ENCODE data around the gene GPR107.
A peak's percentile ranks its signal among the peaks of the same experiment; 100 is the strongest.

The GPR107 gene

GRCh38 chr9:130058887-130059286 is 5.2 kb downstream of the GPR107 start:
- DNase-seq = no peak

DNA sequence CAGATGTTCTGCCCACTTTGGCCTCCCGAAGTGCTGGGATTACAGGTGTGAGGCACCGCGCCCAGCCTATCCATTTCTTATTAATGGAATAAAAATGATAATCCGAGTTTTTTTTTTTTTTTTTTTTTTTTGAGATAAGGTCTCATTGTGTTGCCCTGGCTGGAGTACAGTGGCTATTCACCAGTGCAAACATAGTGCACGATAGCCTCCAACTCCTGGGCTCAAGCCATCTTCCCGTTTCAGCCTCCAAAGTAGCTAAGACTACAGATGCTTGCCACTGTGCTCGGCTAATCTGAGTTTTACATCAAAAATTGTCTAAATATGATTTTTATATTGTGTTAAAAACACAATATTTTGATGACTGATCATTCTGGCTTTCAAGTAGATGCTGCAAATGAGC is 6.6 kb downstream of the GPR107 start:
- no peak for DNase-seq

- no peak for DNase-seq
These were observed 9.0 kb downstream of the GPR107 start for GRCh38 chr9:130062750-130063149.

GRCh38 chr9:130064621-130065020 is 10.9 kb downstream of the GPR107 start:
- DNase-seq = peak; percentile 64

DNA sequence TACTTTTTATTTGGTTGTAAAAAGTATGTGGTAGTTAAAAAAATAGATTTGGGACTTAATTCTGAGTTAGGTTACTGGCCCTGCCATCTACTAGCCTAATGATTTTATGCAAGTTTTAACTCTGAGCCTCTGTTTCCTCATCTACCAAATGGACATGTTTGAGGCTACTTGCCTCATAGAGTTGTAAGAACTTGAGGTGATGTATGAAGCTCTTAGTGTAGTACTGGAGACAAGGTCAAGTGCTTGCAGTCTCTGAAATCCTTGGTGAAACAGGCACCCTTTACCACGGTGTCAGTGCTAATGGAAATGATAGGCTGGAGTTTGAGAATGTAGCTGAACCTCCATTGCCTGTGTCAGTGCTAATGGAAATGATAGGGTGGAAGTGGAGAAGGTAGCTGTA is 15.3 kb downstream of the GPR107 start:
- DNase-seq = no peak

- no peak for DNase-seq
These were observed 19.0 kb downstream of the GPR107 start for GRCh38 chr9:130072515-130073235.

GRCh38 chr9:130073373-130073772 is 19.7 kb downstream of the GPR107 start:
- peak; percentile 68 for DNase-seq

- DNase-seq = no peak
These were observed 24.8 kb downstream of the GPR107 start for GRCh38 chr9:130078547-130078946.

GRCh38 chr9:130084337-130084736 is 30.6 kb downstream of the GPR107 start:
- no peak for DNase-seq

GRCh38 chr9:130088051-130088450 is 34.3 kb downstream of the GPR107 start:
- DNase-seq = peak; percentile 74

- no peak for DNase-seq
These were observed 35.4 kb downstream of the GPR107 start for GRCh38 chr9:130089141-130089540.

GRCh38 chr9:130090915-130091314 is 37.2 kb downstream of the GPR107 start:
- no peak for DNase-seq

DNA sequence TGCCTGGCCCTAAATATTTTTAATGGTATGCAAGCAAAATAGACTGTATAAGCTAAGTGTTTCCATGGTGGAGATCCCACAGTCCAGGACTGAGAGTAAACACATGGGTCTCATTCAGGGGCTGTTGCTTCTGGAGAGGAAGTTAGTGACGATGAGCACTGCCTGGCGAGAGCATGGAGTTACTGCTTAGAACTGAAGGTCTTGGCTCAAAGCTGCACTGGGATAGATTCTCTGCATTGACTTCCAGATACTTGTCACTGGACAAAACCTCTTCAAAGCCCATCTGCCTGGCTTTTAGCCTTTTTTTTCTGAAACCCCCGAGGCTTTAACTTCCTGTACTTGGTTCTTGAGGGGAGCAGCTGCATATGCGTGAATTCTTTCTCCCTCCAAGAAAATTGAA is 39.2 kb downstream of the GPR107 start:
- no peak for DNase-seq

GRCh38 chr9:130095872-130096271 is 42.2 kb downstream of the GPR107 start:
- no peak for DNase-seq

- DNase-seq = no peak
These were observed 47.0 kb downstream of the GPR107 start for GRCh38 chr9:130100681-130101080.

DNA sequence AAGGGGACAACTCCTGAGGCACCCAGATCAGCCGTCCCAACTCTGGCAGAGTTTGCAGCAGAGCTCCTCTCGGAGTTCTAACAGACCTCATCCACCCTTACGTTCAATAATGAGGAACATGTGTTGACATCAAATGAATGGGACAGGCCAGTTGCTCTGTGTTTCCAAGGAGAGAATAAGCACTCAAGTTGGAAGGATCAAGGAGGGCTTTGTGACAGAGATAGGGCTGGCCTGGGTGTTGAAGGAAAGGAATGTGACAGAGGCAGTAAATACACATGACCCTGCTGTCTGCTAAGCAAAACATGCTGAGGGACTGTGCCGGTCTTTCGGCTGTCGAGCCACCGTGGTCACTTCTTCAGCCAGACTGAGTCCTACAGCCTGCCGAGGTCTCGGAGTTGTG is 48.2 kb downstream of the GPR107 start:
- DNase-seq = peak; percentile 70

DNA sequence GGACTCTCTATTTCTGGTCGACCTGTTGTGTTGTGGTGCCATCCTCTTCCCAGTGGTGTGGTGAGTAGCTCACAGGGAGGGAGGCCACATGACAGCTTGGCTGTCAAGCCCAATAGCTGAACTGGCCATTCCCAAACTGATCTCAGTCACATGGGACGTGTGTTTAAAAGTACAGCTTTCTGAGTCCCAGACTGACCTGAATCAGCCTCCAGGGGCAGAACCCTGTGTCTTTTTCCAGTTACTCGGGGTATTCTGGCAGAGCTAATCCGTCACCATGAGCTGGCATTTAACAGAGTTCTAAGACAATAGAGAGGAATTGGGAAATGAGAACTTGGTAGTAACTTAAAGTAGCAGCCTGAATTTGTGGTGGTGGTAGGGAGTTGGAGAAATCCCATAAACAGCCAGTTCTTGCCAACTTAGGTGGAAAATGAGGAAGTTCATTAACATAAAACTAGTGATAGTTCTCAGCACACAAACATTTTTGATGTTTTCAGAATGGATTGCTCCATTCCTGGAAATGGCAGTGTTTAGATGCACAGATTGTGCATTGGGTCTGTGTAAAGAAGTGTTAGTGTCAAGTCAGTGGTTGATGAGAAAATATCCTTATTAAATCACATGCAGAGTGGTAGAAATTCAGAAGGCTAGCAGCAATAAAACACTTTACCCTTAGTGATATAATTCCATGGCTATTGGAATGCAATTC is 50.9 kb downstream of the GPR107 start:
- DNase-seq = no peak

GRCh38 chr9:130106860-130107233 is 53.1 kb downstream of the GPR107 start:
- DNase-seq = no peak

GRCh38 chr9:130107234-130107861 is 53.6 kb downstream of the GPR107 start:
- DNase-seq = peak; percentile 78

DNA sequence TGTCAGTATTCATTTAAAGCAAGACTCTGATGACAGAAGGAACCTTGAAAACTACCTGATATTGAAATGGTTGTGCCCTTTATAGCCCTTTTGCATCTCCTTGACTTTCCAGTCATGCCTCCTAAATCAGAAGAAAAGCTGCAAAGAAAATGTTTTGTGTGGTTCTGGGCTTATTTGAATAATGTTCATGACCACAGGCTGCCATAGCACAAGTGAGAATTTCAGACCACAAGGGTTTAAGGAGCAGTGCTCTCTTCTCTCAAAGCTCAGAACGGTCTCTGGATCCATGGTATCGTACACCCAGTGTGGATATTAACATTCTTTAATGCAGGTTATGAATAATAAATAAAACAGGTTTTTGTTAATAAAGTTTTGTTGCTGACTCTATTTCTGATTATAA is 54.2 kb downstream of the GPR107 start:
- DNase-seq = no peak

- no peak for DNase-seq
These were observed 56.5 kb downstream of the GPR107 start for GRCh38 chr9:130110166-130110565.

- no peak for DNase-seq
These were observed 56.9 kb downstream of the GPR107 start for GRCh38 chr9:130110596-130111021.

DNA sequence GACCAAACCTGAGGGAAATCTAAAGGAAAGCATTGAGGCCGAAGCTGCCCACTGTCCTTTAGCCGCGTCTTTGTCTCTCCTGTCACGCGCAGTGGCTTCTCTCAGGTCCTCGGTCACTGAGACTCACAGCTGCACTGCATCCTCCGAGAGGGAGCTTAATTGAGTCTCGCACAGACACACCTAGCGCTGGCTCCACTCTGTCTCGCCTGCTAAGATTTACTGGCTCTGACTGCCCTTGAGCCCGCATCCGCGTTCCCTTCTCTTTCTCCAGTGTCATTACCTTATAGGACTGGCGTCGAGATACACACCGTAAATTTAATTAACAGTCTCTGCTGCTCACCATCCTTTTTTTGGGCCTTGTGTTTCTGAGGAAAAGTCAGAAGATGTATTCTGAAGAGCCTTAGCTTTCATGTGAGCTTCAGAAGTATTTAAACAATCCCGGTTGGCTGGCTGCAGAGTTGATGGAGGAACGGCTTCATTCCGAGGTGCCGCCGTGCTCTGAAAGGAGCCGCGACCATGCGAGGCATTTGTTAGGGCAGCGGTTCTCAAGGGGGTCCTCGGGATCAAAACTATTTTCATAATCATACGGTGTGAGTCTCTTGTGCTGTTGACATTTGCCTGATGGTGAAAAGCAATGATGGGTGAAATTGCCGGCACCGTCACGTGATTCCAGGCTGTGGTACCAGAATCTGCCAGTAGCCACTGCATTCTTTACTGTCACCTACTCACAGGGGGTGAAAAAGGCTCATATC is 58.3 kb downstream of the GPR107 start:
- DNase-seq = no peak

Data from islet precursor cell (in vitro differentiated cells).